ENCODE measurements around the gene UBD.

UBD gene

GRCh38 chr6:29532320-29532951 lies 27.1 kb downstream of the UBD start:
- TF ChIP-seq, protein P1, sequence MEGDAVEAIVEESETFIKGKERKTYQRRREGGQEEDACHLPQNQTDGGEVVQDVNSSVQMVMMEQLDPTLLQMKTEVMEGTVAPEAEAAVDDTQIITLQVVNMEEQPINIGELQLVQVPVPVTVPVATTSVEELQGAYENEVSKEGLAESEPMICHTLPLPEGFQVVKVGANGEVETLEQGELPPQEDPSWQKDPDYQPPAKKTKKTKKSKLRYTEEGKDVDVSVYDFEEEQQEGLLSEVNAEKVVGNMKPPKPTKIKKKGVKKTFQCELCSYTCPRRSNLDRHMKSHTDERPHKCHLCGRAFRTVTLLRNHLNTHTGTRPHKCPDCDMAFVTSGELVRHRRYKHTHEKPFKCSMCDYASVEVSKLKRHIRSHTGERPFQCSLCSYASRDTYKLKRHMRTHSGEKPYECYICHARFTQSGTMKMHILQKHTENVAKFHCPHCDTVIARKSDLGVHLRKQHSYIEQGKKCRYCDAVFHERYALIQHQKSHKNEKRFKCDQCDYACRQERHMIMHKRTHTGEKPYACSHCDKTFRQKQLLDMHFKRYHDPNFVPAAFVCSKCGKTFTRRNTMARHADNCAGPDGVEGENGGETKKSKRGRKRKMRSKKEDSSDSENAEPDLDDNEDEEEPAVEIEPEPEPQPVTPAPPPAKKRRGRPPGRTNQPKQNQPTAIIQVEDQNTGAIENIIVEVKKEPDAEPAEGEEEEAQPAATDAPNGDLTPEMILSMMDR (IDR thresholded peaks at IDR 0.05), result no peak

DNA sequence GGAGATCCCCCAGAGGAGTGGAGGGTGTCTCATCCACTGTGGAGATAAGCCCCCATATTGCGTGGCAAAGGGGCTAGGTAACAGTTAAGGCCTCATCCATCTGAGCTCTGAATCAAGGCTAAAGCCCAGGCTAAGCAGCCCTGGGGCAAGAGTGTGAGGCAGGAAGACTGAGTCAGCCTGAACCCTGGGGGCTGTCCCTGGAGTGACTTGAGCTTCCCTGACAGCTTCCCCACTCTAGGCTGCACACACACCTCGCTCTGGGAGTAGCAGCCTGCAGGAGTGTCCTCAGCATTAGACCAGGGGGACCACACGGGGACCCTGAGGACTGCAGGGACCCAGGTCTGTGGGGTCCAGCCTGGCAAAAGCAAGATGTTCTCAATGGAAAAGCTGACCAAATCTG lies 27.9 kb downstream of the UBD start:
- TF ChIP-seq, protein P1 (IDR thresholded peaks at IDR 0.05), result no peak

GRCh38 chr6:29530671-29531310 lies 28.7 kb downstream of the UBD start:
- TF ChIP-seq, protein P1 (IDR thresholded peaks at IDR 0.05), result no peak

DNA sequence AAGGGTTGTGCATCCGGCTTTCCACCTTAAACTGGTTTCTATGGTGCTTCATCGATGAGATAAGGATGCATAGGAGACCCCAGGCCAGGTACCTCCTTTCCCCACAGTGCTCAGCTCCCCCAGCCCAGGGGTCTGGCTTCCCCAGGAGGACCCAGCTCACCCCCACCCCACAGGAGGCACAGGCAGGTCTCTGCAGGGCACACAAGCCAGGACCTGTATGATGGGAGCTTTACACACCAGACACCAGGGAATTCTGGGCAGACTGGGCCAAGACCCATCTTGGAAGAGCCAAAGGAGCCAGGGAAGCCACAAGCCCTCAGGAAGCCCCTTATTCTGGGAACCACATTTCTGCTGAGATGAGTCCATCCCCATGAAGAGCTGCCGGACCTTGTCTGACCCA lies 29.6 kb downstream of the UBD start:
- TF ChIP-seq, protein P1 (IDR thresholded peaks at IDR 0.05), result no peak

DNA sequence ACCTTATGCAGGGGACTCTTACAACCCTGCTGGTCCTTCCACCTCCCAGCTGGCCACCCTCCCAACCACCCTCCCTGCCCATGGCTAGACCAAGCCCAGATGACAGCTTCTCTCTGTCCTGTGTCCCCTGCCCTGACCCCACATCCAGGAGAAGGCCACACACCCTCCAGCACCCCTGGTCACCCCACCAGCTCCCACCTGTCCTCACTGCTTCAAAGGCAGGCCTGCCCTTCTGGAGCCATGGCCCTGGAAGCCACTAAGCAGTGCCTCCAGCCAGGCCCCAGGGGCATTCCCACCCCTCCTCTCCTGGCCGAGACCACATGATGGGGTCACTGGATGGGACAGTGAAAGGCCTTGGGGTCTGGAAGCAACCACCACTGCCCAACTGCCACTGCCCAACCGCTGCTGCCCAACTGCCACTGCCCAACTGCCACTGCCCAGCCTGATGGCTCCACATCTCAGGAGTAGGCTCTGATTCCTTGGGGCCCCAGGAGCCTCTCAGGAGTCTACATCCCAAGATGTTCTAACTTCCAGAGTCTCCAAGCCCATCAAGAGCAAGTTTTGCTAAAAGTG lies 30.5 kb downstream of the UBD start:
- TF ChIP-seq, protein P1 (IDR thresholded peaks at IDR 0.05), result no peak

- TF ChIP-seq, protein P1 (IDR thresholded peaks at IDR 0.05), result no peak
Observed at GRCh38 chr6:29528300-29528931, 31.1 kb downstream of the UBD start.

GRCh38 chr6:29527564-29527963 lies 32.0 kb downstream of the UBD start:
- TF ChIP-seq, protein P1 (IDR thresholded peaks at IDR 0.05), result no peak

All from LNCAP (cell line).